ENCODE results near the gene LIN7A.

DNA sequence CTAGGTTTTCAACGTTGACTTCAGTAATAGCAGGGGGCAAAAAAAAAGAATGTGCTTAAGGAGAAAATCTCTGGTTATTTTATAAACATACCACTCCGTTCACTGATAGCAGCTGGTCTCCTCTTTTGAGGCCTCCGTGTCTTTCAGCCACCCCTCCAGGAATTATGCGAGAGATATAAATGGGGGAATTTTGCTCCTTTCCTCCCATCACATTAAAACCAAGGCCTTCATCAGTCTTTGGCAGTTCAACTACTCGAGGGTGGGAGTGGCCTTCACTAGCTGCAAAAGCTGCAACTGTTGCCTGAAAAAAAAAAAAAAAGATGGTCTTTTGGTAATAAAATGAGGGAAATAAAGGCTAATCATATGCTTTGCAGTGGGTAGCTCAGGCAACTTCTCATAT is 92.1 kb downstream of the LIN7A start:
- TF ChIP-seq, protein P1, sequence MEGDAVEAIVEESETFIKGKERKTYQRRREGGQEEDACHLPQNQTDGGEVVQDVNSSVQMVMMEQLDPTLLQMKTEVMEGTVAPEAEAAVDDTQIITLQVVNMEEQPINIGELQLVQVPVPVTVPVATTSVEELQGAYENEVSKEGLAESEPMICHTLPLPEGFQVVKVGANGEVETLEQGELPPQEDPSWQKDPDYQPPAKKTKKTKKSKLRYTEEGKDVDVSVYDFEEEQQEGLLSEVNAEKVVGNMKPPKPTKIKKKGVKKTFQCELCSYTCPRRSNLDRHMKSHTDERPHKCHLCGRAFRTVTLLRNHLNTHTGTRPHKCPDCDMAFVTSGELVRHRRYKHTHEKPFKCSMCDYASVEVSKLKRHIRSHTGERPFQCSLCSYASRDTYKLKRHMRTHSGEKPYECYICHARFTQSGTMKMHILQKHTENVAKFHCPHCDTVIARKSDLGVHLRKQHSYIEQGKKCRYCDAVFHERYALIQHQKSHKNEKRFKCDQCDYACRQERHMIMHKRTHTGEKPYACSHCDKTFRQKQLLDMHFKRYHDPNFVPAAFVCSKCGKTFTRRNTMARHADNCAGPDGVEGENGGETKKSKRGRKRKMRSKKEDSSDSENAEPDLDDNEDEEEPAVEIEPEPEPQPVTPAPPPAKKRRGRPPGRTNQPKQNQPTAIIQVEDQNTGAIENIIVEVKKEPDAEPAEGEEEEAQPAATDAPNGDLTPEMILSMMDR (IDR thresholded peaks at IDR 0.05), result no peak
- no peak for TF ChIP-seq ZFX (IDR thresholded peaks at IDR 0.05; ENCODE audit: borderline replicate concordance)
